GM21737 (cell line): ENCODE data around the gene PLEKHJ1.

Source experiments
- ATAC-seq: cut with Tn5 transposase; IDR thresholded peaks from one replicate; pipeline ENCODE4 v1.9.1; 2021; ENCODE audit warnings: mild to moderate bottlenecking, moderate library complexity; ENCODE audit not compliant: unreplicated experiment

Gene PLEKHJ1

DNA sequence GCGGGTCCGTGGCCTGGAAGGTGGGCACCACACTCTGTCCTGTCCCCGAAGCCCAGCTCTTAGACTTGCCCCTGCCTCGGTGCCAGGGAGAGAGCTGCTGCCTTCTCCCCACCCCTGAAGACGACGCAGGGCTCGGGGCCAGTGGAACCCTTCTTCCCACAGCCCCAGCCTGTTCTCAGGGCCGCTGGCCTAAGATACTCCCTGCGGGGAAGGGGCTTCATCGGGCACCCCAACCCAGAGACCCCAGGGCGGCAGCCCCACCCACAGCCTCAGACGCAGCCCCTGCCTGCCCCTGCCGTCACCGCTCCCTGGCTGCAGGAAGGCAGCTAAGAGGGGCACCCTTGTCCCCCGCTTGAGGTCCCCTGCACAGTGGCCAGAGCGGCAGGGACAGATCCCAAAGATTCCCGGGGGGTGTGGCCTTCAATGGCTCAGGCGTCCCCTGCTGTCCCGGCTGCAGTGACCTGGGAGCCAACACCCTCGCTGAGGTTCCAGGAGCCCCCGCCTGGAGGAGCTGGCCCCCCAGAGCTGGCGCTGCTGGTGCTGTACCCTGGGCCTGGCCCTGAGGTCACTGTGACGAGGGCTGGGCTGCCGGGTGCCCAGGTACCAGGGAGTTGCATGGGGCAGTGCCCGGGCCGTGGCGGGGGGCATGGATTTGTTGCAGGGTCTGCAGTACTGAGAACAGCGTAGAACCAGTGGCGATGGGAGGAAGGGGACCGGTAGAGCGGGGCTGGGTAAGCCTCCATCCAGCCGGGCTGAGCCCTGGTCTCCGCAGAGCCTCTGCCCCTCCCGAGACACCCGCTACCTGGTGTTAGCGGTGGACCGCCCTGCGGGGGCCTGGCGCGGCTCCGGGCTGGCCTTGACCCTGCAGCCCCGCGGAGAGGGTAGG is 14.0 kb upstream of the PLEKHJ1 start:
- ATAC-seq, result no peak

DNA sequence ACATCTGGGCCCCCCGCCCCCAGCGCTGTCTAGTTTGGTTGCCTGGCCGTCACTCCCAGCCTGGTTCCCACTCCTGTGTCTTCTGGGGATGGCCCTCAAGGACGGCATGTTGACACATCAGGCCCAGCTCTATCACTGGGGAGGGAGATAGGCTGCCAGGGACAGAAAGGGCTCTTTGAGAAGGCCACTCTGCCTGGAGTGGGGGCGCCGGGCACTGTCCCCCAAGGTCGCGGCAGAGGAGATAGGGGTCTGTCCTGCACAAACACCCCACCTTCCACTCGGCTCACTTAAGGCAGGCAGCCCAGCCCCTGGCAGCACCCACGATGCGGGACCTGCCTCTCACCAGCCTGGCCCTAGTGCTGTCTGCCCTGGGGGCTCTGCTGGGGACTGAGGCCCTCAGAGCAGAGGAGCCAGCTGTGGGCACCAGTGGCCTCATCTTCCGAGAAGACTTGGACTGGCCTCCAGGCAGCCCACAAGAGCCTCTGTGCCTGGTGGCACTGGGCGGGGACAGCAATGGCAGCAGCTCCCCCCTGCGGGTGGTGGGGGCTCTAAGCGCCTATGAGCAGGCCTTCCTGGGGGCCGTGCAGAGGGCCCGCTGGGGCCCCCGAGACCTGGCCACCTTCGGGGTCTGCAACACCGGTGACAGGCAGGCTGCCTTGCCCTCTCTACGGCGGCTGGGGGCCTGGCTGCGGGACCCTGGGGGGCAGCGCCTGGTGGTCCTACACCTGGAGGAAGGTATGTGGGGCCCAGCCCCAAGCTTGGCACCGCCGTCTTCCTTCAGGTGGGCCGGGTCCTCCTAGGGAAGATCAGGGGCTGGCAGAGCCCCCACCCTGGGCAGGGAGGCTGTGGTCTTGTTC is 13.1 kb upstream of the PLEKHJ1 start, which contains the start of gene AMH:
AMH (plus strand) TSS at position 314 of the 857 bp plus-strand sequence; CDS start at position 324, 10 bp downstream.
- no peak for ATAC-seq

DNA sequence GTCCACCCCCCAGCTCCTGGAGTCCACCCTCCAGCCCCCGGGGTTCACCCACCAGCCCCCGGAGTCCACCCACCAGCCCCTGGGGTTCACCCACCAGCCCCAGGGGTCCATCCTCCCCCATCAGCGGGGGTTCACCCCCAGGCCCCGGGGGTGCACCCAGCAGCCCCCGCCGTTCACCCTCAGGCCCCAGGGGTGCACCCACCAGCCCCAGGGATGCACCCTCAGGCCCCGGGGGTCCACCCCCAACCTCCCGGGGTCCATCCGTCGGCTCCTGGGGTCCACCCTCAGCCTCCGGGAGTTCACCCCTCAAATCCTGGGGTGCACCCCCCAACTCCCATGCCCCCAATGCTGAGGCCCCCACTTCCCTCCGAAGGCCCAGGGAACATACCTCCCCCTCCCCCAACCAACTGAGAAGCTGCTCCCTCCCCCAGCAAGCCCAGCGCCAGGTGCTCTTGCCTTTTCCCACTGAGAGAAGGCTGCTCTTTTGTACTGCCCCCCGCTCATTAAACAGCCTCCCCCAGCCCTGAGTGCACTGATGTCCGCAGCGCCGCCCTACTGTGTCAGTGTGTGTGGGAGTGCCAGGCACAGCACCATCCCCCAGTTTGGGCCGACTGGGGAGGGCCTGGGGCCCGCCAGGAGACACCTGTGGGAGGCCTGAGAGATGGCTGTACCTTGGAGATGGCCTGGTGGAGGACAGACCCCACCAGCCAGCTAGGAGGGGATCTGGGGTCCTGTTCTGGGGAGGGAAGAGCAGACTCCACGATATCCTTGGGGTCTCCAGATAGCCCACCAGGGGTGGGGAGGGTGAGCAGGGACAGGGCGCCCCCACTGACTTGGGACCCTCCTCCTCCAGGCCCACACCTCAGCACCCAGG is 12.2 kb upstream of the PLEKHJ1 start:
- ATAC-seq, result no peak

DNA sequence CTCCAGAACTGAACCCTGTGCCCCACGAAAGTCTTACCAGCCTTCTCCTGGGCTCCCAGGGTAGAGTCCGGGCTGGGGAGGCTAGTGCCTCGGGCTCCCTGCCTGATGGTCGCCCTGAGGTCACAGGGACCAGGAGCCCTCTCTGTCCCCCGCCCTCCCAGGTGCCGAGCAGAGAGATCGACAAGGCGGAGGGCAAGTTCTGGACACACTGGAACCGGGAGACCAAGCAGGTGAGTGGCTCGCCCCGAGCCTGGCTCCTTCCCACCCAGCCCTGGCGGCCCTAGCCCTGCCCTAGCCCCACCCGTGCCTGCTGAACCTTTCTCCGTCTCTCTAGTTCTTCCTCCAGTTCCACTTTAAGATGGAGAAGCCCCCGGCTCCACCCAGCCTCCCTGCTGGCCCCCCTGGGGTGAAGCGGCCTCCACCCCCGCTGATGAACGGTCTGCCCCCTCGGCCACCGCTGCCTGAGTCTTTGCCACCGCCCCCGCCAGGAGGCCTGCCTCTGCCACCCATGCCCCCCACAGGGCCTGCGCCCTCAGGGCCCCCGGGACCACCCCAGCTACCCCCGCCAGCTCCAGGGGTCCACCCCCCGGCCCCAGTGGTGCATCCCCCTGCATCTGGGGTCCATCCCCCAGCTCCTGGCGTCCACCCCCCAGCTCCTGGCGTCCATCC is 11.4 kb upstream of the PLEKHJ1 start:
- no peak for ATAC-seq

DNA sequence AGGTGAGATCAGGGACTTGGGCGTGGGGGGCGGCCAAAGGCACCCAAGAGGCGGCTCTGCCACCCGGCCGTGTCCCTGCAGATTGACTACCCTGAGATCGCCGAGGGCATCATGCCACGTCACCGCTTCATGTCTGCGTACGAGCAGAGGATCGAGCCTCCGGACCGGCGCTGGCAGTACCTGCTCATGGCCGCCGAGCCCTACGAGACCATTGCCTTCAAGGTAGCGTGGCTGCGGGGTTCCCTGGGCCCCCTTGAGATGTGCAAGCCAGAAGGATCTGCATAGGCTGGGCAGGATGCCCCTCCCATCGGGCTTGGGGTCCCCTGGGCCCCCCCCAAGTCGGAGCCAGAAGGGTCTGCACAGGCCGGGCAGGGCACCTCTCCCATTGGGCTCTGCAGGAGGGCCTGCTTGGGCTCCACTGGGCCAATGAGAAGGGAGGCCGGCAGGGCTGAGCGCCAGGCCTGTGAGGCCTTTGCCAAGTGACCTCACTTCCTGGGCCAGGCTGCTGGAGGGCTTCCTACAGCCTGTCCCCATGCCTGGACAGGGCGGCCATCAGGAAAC is 10.8 kb upstream of the PLEKHJ1 start:
- ATAC-seq, result no peak

DNA sequence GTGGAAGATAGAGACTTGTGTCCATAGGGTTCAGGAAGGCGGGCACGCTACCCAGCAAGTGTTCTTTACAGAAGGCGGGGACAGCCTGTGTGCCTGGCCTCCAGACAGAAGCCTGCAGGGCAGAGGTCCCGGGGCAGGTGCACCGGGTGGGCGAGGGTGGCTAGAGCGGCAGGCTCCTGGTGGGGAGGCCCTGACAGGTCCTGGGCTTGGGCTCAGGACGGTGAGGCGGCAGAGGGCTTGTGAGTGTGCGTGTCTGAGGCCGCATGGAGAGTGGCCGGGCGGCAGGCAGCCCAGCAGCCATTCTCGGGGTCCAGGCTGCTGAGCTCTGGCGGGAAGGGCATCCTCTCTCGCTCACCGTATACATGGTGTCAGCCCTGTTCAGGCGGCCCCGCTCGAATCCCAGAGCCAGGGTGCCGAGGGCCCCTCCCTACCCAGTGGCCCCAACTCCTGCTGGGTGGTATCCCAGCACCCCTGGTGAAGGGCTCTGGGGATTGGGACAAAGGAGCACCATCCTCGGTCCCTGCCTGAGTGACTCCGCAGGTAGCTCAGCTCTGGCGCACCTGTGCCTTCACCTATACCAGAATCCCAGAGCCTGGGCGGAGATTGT is 10.0 kb upstream of the PLEKHJ1 start:
- ATAC-seq, result no peak

DNA sequence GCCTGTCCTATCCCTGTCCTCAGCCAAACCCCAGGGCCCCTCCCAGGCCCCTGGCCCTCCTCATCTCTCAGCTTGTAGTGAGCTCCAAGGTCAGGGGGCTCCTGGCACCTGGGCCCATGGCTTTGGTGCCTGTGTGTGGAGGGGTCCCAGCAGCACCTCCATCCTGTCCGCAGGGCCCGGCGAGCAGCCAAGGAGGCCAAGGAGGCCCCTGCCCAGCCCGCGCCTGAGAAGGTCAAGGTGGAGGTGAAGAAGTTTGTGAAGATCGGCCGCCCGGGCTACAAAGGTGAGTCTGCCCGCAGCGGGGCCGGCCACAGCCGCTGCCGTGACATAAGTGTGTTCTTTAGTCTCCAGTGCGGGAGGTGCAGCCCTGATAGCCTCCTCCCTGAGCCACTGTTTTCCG is 9.1 kb upstream of the PLEKHJ1 start:
- no peak for ATAC-seq

DNA sequence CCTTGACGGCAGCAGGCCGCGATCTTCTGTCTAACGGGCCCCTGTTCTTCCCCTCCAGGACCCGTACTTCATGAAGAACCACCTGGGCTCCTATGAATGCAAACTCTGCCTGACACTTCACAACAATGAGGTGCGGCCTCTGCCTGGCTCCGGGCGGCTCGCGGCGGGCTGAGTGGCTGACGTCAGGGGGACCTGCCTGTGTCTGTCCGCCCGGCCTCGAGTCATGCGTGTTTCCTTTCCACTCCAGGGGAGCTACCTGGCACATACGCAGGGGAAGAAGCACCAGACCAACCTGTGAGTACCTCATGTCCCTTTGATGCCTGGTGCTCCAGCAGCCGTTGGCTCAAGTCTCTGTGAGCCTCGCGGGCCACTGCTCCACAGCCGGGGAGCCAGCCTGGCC is 8.4 kb upstream of the PLEKHJ1 start:
- ATAC-seq, result no peak

DNA sequence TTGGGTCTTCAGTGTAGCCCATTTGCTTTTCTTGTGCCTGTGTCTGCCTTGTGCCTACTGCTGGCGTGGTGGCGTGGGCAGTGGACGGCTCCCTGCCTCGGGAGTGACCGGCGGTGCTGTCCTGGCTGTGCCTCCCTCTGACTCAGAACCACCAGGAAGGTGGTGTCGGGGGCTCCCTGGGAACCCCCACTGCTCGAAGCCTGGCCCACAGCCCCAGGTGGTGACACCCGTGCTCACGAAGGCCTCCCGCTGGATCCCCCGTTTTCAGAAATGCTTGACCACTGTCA is 7.9 kb upstream of the PLEKHJ1 start:
- ATAC-seq, result no peak

DNA sequence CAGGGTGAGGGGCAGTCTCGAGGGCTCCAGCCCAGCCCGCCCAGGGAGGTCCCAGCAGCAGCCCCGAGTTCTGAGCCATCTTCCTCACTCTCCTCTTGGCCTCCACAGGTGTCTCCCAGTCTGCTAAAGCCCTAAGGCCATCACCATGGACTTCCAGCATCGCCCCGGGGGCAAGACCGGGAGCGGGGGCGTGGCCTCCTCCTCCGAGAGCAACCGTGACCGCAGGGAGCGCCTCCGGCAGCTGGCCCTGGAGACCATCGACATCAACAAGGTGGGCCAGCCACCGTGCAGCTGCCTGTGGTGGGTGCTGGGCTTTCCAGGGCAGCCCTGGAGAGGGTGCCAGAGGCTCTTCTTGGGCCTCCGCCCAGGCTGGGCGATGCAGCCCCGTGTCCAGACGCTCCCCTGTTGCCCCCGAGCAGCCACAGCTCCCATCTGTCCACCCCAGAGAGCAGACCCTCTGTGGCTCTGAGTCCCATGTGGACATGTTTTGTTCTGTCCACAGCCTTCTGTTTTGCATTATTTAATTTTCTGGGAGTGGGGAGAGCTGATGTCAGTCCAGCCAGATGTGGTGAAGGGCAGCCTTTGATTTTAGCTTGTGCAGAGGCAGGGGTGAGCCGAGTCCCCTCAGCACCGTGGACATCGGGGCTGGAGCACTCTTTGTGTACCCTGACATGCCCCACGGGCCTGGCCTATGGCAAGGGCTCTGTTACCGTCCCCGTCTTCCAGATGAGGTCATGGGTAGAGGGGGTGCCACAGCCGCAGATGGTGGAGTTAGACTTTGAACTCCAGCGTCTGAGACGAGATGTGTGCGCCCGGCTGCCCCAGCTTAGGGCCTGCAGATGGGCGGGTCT is 7.4 kb upstream of the PLEKHJ1 start:
- ATAC-seq, result no peak

DNA sequence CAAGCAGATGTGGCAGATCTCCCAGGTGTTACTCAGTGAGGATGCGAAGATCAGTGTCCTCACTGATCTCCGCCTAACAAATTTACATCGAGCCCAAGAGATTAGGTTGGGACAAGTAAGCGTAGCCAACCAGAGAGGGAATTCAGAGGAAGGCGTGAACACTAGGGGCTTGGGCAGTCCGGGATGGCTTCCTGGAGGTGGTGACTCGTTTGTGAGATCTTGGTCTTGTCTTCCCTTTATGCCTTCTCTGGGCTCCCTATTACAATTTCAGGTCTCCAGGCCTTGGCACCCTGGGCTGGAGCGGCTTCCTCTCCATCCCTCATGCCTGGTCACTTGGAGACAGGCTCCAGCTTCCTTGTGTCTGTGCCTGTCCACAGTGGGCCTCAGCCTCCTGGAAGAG is 6.7 kb upstream of the PLEKHJ1 start:
- ATAC-seq, result no peak

DNA sequence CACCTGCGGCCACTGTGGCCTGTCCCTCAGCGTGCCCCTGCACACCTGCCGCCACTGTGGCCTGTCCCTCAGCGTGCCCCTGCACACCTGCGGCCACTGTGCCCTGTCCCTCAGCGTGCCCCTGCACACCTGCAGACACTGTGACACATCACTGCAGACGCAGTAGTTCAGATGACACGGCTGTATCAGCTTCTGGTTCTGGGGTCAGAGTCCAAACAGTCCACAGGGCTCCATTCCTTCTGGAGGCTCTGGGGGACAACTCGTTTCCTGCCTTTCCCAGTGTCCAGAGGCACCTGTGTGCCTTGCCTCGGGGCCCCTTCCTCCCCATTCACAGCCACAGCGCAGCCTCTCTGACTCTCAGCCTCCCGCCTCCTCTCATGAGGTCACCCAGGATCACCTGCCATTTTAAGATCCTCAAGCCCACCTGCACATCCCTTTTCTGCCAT is 6.0 kb upstream of the PLEKHJ1 start:
- ATAC-seq, result no peak

DNA sequence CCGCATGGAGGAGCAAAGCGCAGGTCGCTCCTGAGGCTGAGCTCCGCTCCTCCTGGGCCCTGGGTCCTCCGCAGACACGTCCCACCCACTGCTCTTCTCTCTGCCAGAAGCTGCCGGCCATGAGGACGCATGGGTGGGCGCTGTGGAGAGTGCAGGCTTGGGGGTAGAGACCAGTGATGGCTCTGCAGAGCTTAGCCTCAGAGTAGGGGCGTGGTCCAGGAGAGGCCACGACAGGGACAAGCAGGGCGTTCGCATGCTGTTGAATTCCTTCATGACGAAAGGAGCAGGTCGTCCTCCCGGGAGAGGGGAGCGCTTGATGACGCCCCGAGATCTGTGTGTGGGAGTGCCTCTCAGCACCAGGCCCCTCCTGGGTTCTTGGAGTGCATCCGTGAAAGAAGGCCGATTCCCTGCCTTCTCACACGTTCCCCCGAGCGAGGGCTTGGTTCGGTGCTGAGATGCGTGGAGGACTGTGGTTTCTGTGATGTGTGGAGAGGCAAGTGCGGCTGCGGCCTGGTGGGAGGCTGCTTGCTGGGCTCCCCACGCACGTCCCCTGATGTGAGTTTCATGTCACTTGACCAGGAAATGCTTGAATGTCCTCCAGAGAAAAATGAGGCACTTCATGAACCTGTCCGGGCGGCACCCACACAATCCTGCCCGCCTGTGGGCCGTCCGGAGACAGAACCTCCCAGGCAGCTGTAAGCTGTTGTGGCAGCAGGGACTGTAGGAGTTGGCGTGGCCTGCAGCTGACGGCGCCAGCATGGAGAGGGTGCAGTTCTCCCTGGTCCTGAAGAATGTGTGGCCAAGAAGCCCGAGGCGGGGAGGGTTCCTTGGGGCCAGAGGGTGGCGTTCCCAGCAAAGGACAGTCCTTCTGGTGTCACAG is 5.0 kb upstream of the PLEKHJ1 start:
- ATAC-seq, result no peak

DNA sequence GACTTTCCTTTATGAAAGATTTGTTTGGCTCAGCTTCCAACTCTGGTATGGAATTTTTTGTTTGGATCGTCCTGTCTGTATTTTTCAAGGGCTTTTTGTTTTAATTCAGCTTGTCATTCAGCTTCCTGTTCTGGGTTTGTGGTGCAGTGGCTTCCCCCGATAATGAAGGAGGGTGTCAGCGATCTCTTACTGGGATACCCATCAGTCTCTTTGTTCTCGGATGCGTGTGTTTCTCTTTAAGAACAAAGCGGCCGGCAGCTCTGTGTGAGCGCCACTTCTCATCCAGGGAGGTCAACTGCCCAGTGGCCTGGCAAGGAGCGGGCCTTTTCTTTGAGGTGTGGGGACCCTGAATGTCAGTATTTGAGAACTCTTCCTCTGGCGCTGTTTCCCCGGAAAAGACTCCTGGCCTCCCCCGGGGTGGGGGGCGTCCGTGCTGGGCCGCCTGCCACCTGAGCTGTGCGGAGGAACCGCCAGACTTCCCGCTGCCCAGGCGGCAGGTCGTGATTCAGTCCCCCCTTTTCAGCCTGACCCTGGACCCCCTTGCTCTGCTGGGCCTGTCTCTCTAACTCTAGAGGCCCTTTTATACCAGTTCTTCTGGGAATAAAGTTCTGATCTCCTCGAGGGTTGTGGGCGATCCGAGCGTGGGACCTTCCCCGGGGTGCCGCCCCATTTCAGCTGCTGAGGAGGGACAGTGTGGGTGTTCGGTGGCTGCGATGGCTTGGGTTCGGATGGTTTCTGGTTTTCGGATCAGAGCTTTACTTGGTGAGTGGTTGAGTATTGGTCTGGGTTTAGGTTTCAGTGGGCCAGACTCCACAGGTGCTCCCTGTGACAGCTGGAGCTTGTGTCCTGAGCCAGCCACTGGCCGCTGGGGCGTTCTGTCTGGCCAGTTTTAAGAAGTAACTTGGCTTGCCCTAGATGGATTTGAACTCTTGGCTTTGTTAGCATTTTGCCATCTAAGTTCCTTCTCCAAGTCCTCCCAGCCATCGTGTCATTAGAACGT is 3.9 kb upstream of the PLEKHJ1 start:
- ATAC-seq, result no peak

DNA sequence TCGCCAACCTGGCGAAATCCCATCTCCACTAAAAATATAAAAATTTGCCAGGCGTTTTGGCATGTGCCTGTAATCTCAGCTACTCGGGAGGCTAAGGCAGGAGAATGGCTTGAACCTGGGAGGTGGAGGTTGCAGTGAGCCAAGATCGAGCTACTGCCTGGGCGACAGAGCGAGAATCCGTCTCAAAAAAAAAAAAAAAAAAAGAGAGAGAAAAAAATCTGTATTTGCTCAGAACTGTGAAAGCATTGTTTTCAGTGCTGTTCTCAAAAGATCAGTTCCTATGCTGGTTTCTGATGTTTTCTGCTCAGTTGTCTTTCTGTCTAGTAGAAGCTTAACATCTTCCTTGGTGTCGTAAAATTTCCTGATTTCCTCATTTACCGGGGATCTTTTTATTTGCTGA is 3.0 kb upstream of the PLEKHJ1 start:
- no peak for ATAC-seq

DNA sequence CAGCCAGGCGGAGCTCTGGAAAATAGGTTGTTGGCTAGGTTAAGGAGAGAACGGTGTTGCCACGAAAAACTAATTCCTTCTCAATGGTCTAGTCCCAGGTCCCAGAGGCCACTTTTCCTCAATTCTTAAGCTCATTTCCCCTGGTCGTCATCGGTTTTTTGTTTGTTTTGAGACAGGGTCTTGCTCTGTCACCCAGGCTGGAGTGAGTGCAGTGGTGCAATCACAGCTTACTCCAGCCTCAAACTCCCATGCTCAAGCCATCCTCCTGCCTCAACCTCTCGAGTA is 1.7 kb upstream of the PLEKHJ1 start:
- ATAC-seq, result no peak
